SIG-M5 (cell line): ENCODE results near the gene KCTD16.

ENCODE experiments used
- DNase-seq: peaks from one replicate; lab custom pipeline; 2025; lab: John Stamatoyannopoulos, UW

Gene KCTD16

DNA sequence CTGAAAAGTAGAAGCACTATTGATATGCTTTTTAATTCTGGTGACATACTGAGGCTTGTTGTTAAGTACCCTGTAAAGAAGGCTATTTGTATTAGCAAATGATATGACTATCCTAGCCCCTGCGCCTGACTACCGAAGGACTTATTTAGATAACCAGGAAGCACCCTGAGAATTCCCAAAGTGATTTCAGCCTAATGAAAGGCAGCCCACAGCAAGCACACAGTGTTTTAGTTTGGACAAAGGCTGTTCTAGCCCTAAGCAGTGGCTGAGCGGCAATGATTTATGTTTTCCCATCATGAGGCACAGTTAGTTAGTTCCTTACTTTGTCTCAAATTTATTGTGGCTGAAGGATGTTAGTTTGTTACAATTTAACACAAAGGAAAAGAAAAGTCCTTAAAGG, 235.3 kb downstream of the KCTD16 start:
- no peak for DNase-seq

DNA sequence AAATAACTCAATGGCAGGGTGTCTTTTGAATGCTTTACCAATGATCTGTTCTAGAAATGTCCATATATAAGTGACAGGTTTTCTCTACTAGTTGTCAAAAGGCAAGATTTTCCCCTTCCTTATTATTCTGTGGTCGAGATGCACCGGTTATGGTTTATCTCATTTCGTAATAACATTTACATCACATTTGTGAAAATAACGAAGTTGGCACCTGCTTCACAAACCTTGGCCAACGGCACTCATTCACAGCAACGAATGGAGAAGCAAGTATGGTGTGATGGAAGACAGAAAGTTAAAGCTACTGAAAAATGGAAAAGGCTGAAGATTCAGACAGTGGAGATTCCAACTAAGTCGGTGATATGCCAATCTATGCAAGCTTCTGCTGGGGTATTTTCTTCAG, 235.8 kb downstream of the KCTD16 start:
- DNase-seq = no peak

GRCh38 chr5:144414202-144415029, 243.7 kb downstream of the KCTD16 start:
- DNase-seq = no peak

GRCh38 chr5:144416196-144416595, 245.5 kb downstream of the KCTD16 start:
- no peak for DNase-seq

DNA sequence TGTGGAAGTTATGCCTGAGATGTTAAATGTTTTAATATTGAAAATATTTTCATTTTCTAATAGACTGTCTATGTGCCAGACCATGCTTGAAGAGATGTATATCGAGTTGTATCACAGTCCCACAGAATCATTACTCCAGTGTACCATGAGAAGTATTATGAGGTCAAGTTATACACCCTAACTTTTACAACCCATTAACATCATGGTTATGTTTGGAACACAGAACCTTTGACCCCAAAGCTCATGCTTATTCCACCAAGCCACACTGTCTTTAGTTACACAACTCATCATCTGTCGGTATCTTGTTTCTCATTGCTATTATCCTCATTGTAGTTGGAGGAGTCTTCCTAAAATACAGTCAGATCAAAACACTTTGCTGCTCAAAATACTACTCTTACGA, 248.0 kb downstream of the KCTD16 start:
- DNase-seq = no peak

GRCh38 chr5:144421411-144421810, 250.7 kb downstream of the KCTD16 start:
- no peak for DNase-seq

DNA sequence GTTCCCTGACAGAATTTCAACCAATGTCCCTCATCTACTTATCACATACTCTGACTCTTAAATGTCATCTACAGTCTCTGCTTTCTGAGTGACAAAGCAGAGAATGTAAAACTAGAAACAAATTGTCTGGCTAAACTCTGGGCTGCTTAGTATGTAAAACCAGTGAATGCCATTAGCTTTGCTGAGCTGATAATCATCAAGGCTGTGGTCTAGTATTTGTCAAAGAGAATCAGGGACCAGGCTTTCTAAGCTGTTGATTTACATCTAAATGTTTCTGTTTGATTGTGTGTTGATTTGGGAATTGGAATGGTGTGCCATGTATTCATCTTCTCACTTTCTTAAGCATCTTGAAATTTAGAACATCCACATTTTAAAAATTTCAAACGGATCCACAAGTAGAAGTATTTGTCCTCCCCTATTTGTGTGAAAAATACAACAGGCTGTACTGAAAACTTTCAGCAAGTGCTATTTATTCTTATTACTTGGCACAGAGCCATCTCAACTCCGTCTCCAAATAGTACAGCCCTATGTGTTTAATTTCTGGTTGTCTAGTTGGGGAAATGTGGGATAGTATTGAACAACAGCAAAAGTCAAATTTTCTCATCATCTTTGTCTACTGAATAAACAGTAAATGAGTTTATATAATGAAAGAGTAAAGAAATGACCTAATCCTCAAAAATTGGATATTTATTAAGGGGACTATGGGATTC, 251.5 kb downstream of the KCTD16 start:
- no peak for DNase-seq

DNA sequence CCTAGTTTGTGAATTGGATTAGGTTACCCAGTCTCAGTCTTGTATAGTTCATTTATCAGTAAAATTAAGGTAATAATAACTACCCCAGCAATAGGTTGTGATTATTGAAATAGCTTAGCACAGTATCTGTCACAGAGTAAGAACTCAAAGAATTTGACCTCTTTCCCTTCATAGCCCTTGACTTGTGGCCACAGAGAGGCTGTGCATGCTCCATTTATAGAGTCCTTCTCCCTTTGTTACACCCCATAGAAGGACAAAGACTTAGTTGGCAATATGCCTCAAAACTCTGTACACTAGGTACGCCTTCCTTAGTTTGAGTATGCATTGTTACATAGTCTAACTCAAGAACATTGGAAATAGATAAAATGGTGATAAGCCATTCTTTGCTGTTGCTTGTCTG, 257.2 kb downstream of the KCTD16 start:
- DNase-seq = no peak

DNA sequence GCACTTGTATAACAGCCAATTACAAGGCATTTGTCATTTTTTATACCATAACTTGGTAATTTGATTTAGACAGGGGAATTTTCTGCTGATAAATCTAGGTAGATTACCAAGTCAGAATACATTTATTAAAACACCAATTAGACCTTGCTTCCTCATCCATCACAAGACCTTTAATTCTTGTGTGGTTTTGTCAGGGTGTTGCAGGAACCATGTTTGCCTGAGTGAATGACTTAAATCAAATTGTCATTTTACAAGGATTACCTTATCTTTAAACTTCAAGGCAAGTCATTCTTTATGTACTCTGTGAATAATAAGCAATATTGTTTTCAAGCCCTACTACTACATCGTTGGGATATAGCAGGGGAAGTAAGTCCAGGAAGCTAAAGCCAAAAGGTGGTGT, 257.7 kb downstream of the KCTD16 start:
- DNase-seq = no peak

GRCh38 chr5:144429405-144429804, 258.7 kb downstream of the KCTD16 start:
- DNase-seq = no peak

GRCh38 chr5:144429905-144430304, 259.2 kb downstream of the KCTD16 start:
- no peak for DNase-seq

DNA sequence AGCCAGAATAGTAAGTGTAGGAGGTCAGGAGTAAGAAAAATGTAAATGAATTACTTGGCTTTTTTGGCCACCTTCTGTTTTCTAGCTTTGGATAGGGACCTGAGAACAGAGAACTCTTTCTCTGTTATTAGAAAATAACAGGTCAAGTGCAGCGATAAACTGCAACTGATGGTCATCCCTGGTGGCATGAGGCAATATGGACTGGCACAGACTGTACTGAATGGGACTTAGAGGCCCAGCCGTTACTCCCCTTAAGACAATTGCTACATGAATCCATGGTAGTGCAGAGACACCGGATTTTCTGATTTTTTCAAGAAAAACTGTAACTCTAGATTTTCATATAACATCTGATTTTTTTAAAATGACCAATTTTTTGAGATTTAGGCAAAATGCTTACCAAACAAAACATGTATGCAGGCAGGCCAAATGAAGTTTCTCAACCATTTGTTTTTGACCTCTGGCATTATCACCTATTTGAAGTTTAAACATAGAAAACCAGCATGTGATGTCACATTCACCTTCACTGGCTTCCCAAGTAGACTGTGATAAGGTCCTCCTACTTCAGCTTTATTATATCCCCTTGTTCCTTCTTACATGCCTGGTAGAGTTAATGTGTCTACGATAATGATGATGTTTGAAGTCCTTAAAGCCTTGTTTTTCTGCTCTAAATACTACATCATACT, 262.6 kb downstream of the KCTD16 start:
- DNase-seq = no peak

GRCh38 chr5:144433893-144434292, 263.2 kb downstream of the KCTD16 start:
- no peak for DNase-seq

DNA sequence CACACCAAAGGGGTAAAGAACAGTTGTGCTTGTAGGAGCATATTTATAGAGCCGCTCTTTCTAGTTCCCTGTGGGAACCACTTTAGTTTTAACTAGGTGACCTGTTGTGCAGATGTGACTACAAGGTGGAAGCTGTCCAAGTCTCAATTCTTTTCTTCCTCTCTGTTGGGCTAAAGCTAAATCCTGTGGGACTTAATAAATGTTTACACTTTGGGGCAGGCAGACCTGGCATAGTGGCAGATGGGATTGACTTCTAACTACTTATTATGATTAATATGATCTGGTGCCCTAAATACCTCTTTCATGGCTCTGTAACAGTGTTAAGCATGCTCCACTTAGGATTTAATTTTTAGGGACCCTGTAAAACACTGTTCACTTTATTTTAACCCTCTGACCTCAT, 265.3 kb downstream of the KCTD16 start:
- DNase-seq = no peak

DNA sequence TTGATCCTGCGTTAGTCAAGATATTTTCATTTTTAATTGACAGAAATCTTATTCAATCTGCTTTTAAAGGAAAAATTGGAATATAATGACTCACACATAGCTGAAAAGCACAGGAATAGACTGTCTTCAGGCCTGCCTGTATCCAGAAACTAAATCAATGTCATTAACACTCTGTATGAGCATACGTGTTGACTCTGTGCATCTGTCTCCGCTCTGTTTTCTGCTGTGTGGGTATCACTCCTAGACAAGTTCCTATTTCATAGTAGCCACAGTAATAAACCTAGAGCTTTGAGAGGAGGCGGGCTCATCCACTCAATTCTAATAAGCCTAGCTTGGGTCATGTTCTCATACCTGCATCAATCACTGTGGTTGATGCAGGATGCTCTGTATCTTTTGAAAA, 267.6 kb downstream of the KCTD16 start:
- DNase-seq = no peak

DNA sequence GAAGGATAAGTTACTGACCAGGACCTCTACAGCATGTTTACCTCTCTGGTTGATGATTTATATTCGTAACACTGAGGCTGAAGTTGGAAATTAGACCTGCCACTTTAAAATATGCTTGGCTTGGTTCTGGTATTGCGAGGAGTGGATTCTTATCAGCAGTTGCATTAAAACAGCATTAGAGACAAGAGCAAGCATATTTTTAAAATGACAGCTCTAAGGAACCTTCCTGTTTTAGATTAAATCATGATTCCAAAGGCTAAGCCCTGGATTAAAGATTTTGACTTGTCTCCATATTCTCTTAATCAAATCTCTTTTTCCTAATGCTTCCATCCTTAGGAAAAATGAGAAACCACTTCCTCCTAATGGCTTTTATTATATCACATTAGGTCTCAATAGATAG, 277.8 kb downstream of the KCTD16 start:
- DNase-seq = no peak

DNA sequence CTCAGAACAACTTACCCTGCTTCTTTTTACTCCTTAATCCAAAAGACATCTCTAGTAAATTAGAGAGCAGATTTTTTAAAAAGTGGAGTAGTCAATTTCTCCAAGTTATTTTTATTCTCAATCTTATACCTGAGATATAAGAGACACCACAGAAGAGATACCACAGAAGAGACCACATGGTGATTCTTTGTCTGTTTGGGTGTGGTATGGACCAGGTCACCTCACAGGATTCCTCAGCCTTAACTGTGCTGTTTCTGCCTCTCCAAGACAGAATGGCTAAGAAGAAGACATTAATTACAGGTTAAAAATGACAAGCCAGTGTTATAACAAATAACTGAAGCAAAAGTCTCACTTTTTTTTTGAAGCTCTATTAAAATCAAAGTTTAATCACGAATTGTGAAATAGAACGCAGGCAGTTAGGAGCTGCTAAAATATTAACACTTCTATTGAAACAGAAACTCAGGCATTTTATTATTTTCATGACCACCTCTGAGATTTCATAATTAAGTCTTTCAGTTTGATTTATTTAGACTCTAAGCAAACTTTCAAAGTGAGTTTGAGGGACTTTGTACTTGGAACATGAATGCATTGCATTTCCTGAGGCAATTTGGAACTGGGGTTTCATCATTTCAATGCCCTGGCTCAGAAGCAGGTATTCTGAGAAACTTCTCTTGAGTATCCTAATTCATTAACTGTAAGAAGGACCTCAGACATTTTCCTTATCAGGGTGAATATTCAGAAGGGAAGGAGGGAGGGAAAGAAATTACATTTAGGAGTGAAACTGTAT, 280.7 kb downstream of the KCTD16 start:
- no peak for DNase-seq

DNA sequence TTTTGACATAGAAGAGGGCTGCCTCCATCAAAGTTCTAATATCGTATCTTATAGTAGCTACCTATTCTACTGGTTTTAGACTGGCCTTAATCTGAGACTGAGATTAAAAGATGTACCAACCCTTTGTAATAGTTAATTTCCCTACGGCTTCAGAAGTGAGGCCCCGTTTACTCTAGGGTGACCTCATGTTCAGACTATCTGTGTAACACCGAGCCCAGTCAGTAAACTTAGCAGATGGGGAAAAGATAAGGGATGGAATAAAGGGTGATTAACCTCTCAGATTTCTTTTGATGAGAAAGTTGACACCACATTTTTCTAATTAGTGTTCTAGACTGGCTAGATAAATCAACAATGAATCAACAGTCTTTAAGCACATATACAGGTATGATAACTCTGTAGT, 283.1 kb downstream of the KCTD16 start:
- DNase-seq = no peak

GRCh38 chr5:144457160-144457559, 286.5 kb downstream of the KCTD16 start:
- no peak for DNase-seq

- DNase-seq = no peak
Measured at GRCh38 chr5:144458216-144458615, 287.5 kb downstream of the KCTD16 start.

DNA sequence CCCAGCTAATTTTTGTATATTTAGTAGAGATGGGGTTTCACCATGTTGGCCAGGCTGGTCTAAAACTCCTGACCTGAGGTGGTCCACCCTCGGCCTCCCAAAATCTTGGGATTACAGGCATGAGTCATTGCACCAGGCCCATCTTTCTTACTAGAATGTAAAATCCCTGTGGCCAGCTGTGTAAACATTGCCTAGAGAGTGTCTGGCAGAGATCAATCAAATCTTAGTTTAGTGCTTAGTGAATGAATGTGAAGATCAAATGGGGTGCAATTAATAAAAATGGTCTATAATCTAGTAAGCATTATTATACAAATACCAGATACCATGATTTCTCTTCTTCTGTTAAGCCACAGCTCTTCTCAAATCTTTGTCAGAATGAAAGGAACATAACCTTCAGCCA, 289.9 kb downstream of the KCTD16 start:
- DNase-seq = no peak

DNA sequence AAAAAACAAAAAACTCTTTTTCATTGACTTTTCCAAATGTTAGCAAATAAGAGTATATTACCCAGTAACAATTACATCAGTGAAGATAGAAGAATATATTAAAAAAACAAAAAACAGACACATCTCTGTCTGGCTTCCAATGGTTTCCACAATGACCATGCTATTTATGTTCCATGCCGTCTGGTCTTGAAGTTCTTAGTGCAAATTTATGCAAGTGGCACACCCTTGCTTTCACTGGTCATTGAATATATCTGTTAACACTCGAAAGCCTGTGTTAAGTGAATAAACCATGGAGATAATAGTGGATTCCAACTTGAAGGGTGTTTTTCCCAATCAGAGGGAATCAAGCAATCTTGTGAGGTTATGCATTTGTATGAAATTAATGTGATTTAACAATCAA, 291.9 kb downstream of the KCTD16 start:
- no peak for DNase-seq
